Left renal pelvis (tissue), 4 donors: ENCODE measurements around the gene SHANK1. TPM values are rescaled to one million over a fixed set of nuclear protein-coding genes. Genes with fewer than 3 reads are reported as not detected.

Experiments
- DNase-seq, 4 donors: peaks; one replicate each; pipeline ENCODE4 v3.0.0-alpha.2; 2013; ENCODE audit warnings: low read depth in 4 of 4, low spot score in 3 of 4
- polyA plus RNA-seq, 4 donors: library from polyadenylated mRNA; unstranded; fragments of 120-200 nt; gene quantifications; one replicate each; pipeline ENCODE4 v1.2.1, GENCODE V29; 2013; ENCODE audit not compliant: insufficient read length in 4 of 4

The SHANK1 gene
- polyA plus RNA-seq, 4 donors, result 4.2 to 6.6 (median 5.7) TPM

DNA sequence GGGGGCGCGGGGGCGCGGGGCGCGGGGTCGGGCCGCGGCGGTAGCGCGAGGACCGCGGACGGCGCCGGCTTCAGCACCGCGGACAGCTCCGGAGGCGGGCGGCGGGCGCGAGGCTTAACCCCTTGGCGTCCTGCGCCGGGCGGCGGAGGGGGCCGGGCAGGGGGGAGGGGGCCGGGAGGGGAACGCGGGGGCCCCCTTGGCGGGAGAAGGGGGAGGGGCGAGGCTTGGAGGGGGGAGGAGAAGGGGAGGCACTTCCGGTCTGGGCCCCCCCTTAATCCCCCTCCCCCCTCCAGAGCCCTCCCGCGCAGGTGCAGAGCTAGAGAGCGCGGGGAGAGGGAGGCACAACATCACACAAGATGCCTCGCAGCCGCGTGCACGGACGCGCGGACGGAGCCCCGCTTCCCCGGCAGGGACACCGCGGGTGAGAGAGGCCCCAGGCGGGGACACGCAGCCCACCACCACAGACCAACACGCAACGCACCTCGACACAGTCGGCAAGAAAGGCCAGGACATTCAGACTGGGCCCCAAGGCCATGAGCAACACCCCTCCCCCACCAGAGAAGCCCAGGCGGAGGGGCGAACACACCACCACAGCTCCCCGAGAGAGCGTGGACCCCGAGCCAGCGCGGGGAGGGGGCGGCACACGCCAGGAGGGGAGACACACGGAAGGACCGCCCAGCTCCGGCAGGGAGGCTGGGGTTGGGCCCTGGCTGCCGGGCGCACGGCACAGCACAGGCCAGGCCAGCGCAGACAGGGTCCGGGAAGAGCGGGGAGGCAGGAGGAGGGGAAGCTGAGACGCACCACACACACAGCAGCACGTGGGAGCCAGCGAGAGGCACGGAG, 24.1 kb downstream of the SHANK1 start:
- no peak for DNase-seq

DNA sequence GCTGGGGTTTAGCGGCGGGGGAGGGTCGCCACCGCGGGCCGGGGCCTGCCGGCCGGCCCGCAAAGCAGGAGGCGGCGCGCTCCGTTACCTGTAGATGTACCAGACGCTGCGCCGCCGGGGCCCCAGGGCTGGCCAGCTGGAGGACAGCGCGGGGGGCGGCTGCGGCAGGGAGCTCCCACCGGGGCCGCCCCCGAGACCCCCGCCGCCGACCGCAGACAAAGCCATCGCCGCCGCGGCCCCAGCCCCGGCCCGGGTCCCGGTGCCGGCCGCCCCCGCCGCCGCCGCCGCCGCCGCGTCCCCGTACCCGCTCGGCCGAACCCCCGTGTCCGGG, 24.8 kb downstream of the SHANK1 start:
- DNase-seq, result no peak

DNA sequence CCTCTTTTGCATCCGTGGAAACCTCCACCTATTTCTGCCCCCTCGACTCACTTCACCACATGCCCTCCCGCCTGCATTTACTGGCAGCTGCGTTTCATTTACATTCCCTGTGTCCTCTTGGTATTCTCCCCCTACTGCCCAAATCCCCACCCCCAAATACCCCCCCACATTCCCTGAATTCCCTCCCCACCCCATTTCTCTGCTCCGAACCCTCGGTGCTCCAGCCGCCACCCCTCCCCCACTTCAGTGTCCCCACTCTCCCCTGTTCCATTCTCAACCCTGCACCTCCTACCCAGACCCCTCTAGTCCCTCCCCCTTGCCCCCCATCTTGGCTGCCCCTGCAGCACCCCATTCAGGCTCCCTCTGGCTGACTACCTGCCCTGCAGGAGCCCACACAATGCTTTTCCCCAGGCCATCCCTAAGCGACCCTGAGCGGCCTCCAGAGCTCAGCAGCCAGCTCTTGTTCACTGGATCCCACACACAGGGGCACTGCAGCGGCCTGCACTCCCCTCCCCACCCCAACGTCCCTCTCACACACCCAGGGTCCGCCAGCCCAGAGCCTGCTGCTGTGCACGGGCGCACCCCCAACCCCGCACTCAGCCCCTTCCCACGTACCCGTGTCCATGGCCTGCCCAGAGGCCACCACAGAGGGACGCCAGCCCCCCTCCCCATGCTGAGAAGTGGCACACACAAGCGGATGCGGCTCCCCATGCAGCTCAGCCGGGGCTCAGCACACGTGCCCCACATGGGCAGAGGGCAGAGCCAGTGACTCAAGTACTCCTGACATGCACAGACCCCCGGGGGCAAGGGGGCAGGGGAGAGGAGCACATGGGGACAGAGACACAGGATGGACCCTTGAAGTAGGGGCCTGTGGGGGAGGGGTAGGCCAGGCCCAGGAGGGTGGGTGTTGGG, 26.3 kb downstream of the SHANK1 start:
- no peak for DNase-seq

DNA sequence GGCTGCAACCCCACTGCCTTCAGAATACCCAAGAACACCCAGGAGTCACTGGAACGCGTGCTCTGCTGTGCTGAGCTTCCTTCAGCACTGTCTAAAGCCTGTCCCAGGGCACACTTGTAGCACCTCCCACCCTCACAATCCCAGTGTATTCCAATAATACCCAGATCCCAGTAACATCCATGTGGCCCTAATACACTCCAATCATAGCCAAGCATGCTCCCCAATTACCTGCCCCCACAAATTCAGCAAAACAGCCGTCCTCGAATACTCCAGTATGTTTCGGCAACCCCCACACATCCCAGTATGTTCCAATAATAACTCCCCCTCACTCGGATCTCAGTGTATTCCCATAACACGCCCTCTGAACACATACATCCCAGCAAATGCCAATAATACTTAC, 29.2 kb downstream of the SHANK1 start:
- DNase-seq, result no peak

DNA sequence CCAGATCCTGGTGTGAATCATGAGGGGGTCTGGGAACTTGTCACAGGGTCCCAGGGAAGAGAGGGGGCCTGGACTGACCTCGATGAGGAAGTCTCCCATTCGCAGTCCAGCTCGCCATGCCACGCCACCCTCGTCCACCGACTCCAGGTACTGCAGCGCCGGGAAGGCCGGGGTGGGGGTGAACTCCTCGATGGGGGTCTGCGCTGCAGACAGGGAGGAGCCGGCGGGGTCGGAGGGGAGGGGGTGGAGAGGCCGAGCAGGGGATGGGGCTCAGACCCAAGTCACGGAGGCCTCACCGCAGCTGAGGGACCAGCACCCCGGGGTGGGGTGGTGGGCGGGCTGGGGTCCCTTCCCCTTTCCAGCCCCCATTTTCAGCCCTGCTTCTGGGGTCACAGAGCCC, 30.8 kb downstream of the SHANK1 start:
- no peak for DNase-seq

DNA sequence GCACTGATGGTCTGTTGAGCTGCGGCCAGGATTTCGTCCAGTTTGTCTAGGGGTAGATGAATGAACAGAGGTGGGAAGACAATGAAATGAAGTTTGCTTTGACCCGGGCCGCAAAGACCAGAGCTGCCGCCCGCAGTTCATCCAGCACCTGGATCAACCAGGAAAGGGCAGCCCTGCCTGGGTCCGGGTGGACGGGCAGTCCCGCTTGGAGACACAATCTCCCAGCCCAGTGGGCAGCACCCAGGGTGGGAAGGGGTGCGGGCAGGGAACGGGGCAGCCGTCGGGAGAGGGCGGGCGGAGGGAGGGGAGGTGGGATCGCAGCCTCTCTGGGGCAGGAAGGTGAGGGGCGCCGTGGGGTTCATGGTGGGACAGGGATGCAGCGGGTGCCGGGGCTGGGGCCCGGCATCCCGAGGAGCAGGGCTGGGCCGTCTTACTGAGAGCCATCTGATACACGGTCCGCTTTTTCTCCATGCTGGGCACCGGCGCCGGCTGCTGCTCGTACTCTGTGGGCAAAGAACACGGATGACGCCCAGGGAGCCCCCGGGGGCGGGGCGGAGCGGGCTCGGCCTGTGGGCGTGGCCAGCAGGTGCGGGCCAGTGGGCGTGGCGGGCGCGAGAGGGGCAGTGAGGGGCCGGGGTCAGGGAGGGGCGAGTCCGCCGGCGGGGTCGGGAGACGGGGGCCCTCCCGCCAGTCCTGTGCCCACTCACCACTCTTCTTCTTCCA, 33.1 kb downstream of the SHANK1 start:
- no peak for DNase-seq

DNA sequence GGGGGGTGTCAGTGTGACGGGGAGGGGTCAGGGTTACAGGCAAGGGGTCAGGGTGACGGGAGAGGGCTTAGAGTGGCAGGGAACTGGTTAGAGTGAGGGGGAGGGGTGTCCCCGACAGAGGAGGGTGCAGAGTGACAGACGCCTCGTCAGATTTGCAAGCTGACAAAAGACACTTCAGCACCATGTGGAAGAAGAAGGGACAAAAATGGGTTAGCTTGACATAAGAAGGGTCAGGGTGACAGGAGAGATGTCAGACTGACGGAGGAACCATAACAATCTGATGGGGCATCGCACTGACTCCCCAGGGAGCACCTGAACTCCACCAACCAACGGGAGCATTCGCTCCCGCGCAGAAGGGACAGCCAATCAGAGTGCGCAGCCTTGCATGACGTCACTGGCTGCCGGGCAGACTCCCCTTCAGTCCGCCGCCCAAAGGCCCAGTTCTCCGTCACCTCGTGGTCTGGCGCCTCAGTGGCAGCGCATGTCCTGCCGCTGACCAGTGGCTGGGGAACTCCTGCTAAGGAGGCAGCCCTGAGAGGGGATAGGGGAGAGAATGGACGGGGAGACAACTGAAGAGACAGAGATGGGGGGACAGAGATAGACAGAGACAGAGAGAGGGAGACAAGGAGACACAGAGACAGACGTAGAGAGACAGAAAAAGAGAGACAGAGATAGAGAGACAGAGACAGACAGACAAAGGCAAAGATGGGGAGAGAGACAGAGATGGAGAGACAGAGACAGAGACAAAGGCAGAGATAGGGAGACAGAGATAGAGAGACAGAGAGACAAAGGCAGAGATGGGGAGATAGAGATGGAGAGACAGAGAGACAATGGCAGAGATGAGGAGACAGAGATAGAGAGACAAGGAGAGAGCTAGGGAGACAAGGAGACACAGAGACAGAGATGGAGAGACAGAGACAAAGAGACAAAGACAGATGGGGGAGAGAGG, 40.2 kb downstream of the SHANK1 start:
- no peak for DNase-seq

DNA sequence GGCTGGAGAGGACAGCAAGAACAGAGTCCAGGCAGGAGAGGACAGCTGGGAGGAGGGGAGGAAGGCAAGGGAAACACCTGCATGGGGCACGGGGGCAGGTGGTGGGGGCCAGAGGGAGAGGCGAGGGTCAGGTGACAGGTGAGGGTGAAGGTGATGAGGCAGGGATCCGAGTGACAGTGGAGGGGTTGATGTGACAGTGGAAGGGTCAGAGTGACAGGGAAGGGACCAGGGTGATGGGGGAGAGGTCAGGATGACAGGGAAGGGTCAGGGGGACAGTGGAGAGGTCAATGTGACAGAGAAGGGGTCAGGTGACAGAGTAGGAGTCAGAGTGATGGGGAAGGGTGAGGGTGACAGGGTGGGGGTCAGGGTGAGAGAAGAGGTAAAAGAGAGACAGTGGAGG, 41.3 kb downstream of the SHANK1 start:
- DNase-seq, result no peak

DNA sequence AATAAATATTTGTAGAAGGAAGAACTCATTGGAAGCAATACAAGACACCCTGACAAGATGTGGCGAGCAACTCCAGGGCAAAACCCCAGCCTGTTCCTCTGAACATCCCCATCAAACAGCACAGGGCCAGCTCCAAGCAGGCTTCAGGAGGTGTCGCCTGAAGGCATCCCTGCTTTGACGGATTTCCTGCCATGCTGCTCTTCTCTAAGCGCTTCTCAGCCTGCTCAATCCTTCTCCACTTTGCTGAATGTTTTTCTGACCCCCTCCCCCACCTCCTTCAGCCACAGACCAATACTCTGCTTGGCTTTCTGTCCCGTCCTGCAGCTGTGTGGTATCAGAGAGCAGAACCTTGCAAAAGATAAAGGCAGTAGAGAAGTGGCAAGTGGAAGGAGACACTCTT, 42.0 kb downstream of the SHANK1 start:
- no peak for DNase-seq

DNA sequence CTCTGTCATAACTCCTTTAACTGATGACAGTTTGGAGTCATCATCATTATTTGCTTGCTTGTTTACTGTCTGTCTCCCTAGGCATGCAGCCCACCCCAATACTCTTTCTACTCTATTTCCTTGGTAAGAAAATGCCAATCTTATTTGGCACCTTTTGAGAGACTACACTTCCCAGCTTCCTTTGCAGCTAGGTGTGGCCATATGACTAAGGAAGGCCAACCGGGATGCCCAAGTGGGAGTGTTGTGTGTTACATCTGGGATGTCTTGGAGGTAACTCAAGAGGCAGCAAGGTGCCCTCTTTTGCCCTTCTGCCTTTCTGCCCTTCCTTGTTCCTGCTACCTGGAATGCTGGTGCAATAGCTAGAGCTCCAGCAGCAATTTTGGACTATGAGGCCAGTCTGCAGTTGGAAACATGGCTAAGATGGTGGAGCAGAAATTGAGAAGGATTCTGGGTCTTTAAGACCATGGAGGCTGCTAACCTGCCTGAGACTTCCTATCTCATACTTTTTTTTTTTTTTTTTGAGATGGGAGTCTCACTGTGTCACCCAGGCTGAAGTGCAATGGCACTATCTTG, 42.9 kb downstream of the SHANK1 start:
- no peak for DNase-seq

DNA sequence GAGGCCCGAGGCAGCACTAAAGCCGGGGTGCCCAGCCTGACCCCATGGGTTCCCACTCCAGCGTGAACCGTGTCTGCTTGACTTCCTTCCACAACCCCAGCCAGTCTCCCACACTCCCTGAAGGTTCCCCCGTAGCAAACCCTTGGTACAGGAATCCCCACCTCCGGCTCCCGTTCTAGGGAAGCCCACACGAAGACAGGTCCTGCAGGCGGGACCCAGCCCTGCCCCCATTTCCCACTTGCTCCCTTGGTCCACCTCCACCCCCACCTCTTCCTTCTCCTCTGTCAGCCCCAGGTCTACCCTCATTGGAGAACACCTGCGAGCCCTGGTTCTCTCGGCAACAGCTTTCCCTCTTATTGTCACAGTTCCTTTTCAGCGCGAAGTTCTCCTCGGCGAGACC, 46.5 kb downstream of the SHANK1 start:
- DNase-seq, result no peak

DNA sequence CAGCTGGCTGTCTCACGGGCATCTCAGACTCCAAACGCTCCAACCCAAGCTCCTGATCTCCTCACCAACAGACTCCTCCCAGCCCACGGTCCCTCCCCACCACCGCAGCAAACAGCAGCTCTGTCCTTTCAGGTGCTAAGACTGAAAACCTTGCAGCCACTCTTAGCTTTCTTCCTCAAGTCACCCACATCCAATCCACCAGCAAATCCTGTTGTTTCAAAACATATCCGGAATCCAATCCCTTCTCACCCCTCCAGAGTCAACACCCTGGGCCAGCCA, 49.6 kb downstream of the SHANK1 start:
- no peak for DNase-seq

DNA sequence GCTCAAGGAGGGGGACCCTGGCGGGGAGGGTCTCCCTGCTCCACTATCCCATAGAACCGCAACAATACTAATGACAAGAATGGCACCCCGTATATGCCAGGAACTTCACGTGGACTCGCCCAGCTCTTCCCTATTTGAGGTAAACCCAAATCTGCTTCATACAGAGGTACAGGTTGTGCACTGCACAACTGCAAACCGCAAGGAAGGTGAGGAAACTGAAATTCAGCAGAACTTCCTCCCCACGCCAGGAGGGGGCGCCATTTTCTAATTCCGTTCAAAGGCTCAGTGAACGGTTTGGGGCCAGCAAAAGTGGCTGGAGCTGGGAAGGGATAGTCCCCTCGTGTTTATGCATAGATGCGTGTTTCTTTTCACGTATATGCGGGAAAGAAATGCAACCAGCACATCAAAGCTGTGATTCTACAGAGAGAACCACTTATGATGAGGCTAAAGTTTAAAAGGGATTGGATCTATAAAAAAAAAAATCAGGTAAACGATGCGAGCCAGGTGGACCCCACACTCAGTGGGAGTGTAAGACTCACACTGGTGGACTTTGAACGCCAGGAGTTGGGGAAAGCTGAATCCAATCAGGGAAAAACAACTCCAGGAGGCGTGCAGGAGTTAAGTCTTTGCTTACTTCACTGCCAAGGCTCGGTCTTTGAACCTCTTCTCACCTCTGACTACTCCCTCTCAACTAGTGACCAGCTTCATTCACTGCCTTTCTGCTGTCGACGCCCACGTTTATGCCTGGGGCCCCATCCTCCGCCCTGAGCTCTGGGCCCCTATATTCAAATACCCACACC, 50.1 kb downstream of the SHANK1 start:
- DNase-seq, result no peak

DNA sequence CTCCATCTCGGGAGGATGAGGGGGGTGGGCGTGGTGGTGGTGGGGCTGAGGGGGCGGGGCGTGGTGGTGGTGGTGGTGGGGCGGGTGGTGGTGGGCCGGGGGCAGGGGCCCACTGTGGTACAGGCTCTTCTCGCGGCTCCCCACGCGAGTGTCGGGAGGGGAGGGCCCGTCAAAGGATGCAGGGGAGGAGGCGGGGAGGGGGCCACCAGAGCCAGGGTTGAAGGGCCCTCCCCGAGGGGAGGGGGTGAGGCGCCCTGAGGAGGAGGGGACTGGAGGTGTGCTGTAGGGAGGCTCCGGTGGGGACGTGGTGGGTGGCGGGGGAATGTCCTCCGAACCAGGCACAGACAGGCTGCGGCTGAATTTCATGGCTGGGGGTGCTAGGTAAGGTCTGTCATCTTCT, 50.7 kb downstream of the SHANK1 start:
- no peak for DNase-seq

DNA sequence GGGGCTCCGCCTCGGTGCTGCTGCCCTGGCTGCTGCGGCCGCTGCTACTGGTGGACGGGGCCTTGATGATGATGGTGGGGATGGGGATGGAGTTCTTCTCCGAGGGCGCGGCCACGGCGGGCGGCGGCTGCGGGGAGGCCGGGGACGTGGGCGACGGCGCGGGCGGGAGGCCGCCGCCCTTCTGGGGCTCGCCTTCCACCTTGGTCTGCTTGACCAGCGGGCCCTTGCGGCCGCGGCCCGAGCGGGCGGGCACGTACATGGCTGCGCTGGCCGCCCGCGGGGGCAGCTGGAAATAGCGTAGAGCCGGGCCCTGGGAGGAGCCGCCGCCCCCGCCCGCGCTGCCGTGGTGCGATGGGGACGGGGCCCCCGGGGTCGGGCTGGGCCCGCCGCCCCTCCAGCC, 51.2 kb downstream of the SHANK1 start:
- no peak for DNase-seq

DNA sequence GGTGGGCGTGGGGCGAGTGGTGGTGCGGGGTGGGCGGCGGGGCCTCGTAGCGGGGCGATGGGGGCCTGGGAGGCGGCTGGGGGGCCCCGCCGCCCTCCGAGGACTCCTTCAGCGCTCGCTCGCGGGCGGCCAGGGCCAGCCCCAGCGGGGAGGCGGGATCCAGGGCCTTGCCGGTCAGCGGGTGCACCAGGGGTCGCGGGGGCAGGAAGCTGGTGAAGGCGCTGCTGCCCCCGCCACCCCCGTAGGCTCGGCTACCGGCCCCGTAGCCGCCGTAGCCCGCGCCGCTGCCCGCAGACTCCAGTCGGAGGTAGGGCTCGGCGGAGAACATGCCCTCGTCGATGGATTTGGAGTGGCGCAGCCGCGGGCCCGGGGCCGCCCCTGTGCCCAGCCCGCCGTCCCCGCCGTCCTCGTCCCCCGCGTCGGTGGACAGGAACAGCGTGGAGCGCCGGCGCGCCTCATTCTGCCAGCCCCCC, 51.8 kb downstream of the SHANK1 start:
- no peak for DNase-seq

DNA sequence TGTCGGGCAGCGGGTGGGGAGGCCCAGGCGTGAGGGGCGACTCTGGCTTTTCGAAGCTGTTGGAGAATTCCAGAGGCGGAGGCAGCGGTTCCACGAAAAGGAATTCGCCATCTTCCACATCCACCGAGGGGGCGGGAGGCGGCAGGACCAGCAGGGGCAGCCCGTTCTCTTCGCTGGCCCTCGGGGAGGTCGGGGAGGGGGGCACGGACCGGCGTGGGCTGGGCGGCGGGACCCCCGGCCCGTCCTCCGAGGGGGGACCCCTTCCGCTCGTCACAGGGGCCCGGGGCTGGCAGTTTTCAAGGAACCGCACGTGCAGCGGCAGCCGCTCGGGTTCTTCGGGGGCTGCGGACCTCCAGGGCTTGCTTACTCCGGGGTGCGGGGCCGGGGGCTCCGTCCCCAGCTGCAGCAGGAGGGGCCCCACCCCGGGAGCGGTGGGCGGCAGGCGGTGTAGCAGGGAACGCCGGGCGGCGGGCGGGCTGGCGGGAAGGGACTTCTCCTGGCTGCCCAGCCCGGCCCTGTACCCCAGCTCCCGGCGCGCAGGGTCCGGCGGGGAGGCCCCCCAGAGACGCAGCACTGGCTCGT, 52.3 kb downstream of the SHANK1 start:
- DNase-seq, result no peak

DNA sequence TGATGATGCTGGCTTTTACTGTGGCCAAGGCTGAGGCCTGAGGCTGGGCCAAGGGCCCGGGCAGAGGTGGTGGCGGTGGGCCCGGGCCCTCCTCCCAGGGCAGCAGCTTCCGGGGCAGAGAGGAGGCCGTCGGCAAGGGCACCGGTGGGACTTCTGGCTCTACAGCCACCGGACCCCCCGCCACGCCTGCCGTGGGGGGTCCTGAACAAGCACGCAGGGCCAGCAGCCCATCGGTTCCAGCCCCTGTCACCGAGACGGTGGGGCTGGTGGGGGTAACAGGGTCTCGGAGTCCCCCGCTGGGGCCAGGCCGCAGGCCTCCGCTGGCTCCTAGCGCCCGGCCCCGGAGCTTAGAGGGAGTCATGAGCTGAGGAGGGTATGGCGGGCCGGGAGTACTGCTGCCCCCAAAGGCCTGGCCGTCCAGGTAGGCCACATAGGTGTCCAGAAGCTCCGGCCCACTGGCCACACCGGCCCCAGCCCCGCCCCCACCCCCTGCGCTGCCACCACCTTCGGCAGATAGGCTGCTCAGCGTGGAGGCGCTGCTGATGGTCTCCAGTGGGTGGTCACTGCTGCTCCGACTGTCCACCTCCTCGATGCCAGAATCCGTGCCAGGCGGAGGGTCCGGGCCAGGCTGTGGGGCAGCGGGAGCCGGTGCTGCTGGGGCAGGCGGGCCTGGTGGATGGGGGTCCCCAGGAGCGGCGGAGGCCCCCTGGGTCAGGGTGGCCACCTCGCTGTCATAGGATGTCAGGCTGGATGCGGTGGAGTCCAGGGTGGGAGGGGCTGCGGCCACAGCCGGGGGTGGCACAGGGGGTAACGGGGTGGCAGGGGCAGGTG, 53.0 kb downstream of the SHANK1 start:
- no peak for DNase-seq
